Cardiac muscle cell (in vitro differentiated cells and primary cell): ENCODE measurements around the gene PDZD2. TPM values are rescaled to one million over a fixed set of nuclear protein-coding genes. Genes with fewer than 3 reads are reported as not detected.
"Not testable (repeated sequence)": the region's sequence is repeated elsewhere in the genome, so short reads cannot be mapped to it uniquely, and the experiment has no call there.

Source experiments
- DNase-seq, 2 donors: peaks; one replicate each; pipeline versions ENCODE4 v3.0.0 to v3.0.0-alpha.2; 2010 to 2017; ENCODE audit warnings: low read depth in 1 of 2, low spot score in 1 of 2
- H3K27ac ChIP-seq: fragments of 200-600 bp; sonication (generic); 2 replicates; pipeline ENCODE4 v1.5.1; 2016
- H3K27me3 ChIP-seq: fragments of 200-600 bp; sonication (generic); 2 replicates; pipeline ENCODE4 v1.6.0; 2016; ENCODE audit warnings: control low read depth
- H3K36me3 ChIP-seq: fragments of 200-600 bp; sonication (generic); 2 replicates; pipeline ENCODE4 v1.5.1; 2016; ENCODE audit warnings: control low read depth
- H3K4me1 ChIP-seq: fragments of 200-600 bp; sonication (generic); 2 replicates; pipeline ENCODE4 v1.8.1; 2017; ENCODE audit warnings: low read depth, mild to moderate bottlenecking, mixed run types
- H3K4me3 ChIP-seq: fragments of 200-600 bp; sonication (generic); 2 replicates; pipeline ENCODE4 v1.5.1; 2016; ENCODE audit warnings: mild to moderate bottlenecking
- H3K9me3 ChIP-seq: fragments of 200-600 bp; sonication (generic); 2 replicates; pipeline ENCODE4 v1.5.1; 2017; ENCODE audit warnings: low read depth, mild to moderate bottlenecking, control low read depth
- polyA plus RNA-seq: library from polyadenylated mRNA; unstranded; fragments of >200 nt; fragmentation: Nextera tagmentation; extraction: Ambion mirVana; gene quantifications from 2 replicates; pipeline ENCODE4 v1.2.1, GENCODE V29; 2016
- total RNA-seq: library from RNA; depleted of rRNA; stranded (reverse); fragments of >200 nt; gene quantifications from 2 replicates; pipeline ENCODE4 v1.2.3, GENCODE V29; 2016
- TF ChIP-seq, protein P1 (sequence below): IDR thresholded peaks from 2 replicates; pipeline ENCODE4 v1.5.1; 2012; ENCODE audit warnings: low read depth, mild to moderate bottlenecking, low read length

The PDZD2 gene
- total and polyA plus RNA-seq, 2 experiments from 2014 or later, result 3.0 to 3.5 TPM

DNA sequence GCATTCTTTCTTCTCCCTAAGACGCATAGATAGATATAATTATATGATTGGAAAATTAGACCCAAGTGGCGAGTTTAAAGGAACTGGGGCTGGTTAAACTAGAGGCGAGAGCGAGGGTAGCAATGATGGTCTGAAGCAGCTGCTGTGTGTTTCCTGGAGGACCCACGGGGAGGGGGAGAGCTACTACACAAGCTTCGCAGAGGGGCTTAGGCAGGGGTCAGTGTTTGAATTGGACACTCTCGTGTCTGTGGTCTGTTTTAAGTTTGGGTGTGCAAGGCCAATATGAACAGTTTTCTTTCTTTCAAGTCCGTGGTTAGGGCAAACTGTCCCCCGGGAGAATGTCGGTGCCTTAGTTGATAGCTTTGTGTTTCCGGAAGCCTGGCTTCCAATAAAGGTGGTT, 43.1 kb downstream of the PDZD2 start:
- H3K4me3 ChIP-seq, result no peak overlapping the region
- H3K27ac ChIP-seq, result no peak overlapping the region
- no peaks in the 10 kb centered on the region for H3K27me3 ChIP-seq
- H3K4me1 ChIP-seq, result no peaks in the 10 kb centered on the region
- no peaks in the 10 kb centered on the region for H3K36me3 ChIP-seq
- TF ChIP-seq, protein P1, sequence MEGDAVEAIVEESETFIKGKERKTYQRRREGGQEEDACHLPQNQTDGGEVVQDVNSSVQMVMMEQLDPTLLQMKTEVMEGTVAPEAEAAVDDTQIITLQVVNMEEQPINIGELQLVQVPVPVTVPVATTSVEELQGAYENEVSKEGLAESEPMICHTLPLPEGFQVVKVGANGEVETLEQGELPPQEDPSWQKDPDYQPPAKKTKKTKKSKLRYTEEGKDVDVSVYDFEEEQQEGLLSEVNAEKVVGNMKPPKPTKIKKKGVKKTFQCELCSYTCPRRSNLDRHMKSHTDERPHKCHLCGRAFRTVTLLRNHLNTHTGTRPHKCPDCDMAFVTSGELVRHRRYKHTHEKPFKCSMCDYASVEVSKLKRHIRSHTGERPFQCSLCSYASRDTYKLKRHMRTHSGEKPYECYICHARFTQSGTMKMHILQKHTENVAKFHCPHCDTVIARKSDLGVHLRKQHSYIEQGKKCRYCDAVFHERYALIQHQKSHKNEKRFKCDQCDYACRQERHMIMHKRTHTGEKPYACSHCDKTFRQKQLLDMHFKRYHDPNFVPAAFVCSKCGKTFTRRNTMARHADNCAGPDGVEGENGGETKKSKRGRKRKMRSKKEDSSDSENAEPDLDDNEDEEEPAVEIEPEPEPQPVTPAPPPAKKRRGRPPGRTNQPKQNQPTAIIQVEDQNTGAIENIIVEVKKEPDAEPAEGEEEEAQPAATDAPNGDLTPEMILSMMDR, result no peak
- no peaks in the 10 kb centered on the region for H3K9me3 ChIP-seq
- no peak for DNase-seq

DNA sequence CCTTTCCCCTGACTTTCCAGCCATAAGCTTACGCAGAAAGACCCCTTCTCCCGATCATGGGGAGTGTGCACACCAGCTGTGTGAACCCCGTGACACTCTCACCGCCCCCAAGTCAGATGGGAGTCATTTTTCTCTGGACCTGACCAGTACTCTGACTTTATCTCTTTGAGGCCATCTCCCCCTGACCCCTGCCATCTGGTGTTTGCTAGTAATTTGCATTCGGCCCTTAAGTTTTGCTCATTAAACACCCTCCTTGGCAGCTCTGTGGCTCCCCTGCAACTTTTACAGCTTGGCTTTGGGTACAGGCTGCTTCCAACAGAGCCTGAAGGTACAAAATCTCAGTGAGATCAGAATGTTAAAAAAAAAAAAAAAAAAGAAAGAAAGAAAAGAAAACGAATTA, 43.9 kb downstream of the PDZD2 start:
- Histone ChIP-seq H3K27ac (no peak overlapping the region), H3K4me1 (no peaks in the 10 kb centered on the region), H3K27me3 (no peaks in the 10 kb centered on the region), H3K4me3 (no peak overlapping the region), H3K36me3 (no peaks in the 10 kb centered on the region), H3K9me3 (no peaks in the 10 kb centered on the region)
- TF ChIP-seq, protein P1, result no peak
- no peak for DNase-seq

DNA sequence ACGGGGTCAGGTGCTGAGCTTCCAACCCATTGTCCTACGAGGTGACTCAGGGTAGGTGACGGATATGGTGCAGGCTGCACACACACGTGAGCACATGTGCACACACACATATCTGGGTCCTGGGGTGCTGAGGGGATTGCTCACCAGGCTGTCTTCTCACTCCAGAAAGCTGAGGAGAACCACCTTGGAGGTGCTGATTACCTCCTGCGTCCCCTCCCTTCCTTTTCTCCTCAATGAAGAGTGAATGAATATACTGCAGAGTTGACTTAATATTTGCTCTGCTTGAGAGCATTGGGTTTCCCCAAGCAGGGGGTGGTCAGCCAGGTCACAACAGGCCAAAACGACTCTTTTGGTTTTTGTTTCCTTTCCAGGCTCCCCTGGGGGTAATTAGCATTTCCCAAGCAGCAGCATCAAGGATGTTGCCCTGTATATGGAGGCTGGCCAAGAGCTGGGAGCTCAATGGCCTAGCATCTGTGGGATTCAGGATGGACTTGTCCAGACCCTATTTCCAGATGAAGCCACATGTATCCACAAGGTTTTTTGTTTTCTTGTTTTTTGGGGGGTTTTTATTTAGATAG, 49.7 kb downstream of the PDZD2 start:
- no peaks in the 10 kb centered on the region for H3K27me3 ChIP-seq

DNA sequence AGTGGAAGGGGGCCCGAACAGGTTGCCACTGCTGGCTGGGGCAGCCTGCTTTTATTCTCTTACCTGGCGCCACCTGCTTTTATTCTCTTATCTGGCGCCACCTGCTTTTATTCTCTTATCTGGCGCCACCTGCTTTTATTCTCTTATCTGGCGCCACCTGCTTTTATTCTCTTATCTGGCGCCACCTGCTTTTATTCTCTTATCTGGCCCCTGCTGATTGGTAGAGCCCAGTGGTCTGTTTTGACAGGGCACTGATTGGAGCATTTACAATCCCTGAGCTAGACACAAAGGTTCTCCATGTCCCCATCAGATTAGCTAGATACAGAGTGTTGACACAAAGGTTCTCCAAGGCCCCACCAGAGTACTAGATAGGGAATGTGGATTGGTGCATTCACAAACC, 52.5 kb downstream of the PDZD2 start:
- not testable (repeated sequence) for H3K4me1 ChIP-seq, DNase-seq, H3K9me3 ChIP-seq, H3K27me3 ChIP-seq, H3K36me3 ChIP-seq, H3K4me3 ChIP-seq, H3K27ac ChIP-seq

More for the DNA sequence above, 49.7 kb downstream of the PDZD2 start:
- Histone ChIP-seq H3K4me1 (no peaks in the 10 kb centered on the region), H3K36me3 (no peaks in the 10 kb centered on the region), H3K27ac (no peak overlapping the region), H3K9me3 (no peaks in the 10 kb centered on the region), H3K4me3 (no peak overlapping the region)
- DNase-seq, result no peak
- TF ChIP-seq, protein P1, result no peak

DNA sequence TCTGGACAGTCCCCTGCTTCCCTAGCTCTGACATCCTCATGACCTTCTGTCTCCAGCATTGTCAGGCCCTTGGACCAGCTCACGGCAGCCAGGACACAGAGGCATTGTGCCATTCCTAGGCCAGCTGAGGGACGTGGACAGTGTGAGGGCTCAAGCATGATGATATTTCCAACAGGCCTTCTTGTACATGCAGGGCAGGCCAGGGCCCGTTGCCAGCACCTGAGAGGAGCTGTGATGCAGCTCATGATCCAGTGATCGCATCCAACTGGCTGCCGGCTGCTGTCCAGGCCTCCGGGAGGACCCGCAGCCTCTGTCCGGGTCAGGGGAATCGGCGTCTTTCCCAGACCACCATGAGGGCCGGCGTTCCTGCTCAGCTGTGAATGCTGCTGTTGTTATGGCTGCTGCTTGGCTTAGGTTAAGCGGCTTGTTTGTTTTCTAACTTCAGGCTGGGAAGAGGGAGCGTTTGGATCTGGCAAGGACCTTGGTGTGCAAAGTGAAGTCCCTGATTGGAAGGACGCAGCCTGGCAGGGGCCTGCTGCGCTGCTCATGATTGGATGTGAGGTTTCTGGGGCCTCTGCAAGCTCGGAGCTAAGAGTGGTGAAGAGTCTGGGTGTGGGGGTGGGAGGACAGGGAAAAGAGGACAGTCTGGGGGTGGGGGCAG, 53.8 kb downstream of the PDZD2 start:
- no peak for DNase-seq
- TF ChIP-seq, protein P1, result no peak
- Histone ChIP-seq H3K9me3 (no peaks in the 10 kb centered on the region), H3K4me3 (no peak overlapping the region), H3K36me3 (no peaks in the 10 kb centered on the region), H3K4me1 (no peaks in the 10 kb centered on the region), H3K27me3 (no peaks in the 10 kb centered on the region), H3K27ac (no peak overlapping the region)

DNA sequence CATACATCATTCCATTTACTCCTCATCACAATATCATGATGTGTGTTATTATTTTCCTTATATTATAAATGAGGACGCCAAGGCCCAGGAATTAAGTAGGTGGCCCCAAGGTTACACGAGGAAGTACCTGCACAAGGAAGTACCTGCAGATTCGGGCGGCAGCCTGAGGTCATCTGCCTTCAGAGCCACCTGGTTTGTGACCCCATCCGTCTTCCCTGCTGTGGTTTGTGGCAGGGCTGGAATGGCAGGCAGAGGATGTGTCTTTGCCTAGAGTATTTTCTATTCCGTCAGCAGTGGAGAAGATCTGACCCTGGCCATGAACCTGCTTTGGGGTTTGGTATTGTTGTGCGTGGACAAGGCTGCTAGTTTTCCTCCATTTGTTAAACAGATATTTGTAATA, 59.7 kb downstream of the PDZD2 start:
- H3K4me1 ChIP-seq, result no peaks in the 10 kb centered on the region

More for the DNA sequence above, 59.7 kb downstream of the PDZD2 start:
- H3K36me3 ChIP-seq, result no peaks in the 10 kb centered on the region
- H3K4me3 ChIP-seq, result no peak overlapping the region
- no peak overlapping the region for H3K27ac ChIP-seq
- no peaks in the 10 kb centered on the region for H3K27me3 ChIP-seq
- TF ChIP-seq, protein P1, result no peak
- no peak for DNase-seq
- H3K9me3 ChIP-seq, result no peaks in the 10 kb centered on the region
